Measurements from ENCODE around the gene ANKRD52. TPM values are rescaled to one million over a fixed set of nuclear protein-coding genes. Genes with fewer than 3 reads are reported as not detected.

ANKRD52 gene
- total and polyA plus RNA-seq, 2 of the 8 experiments (the other 6 are each of a cell fraction or from before 2014, with no cell fraction given): 14.0 to 36.3 TPM

GRCh38 chr12:56274299-56274698 lies 16.1 kb upstream of the ANKRD52 start:
- Histone ChIP-seq H3K56ac (replicated peaks; ENCODE audit: insufficient read length, low read depth, low read length) (no peak overlapping the region), H3K79me2 (ENCODE audit: control insufficient read depth in 1 of 2, insufficient read depth in 2 of 2, low read length in 2 of 2) (no peaks in the 10 kb centered on the region), H2BK12ac (ENCODE audit: low read depth, low read length) (no peak overlapping the region), H4K8ac (ENCODE audit: extremely low read depth, insufficient read depth, low read length) (no peak overlapping the region), H2BK120ac (replicated peaks; ENCODE audit: low read depth, low read length) (no peak overlapping the region), H3K14ac (ENCODE audit: insufficient read length) (no peak overlapping the region), H3K4me3 (ENCODE audit: extremely low read depth in 1 of 4, insufficient read depth in 2 of 4, low read depth in 3 of 4, low read length in 4 of 4) (no peak overlapping the region), H2AFZ (ENCODE audit: low read length) (no peak overlapping the region), H3K27ac (ENCODE audit: low read depth, low read length) (no peak overlapping the region), H3K23me2 (ENCODE audit: low read depth, low read length) (no peaks in the 10 kb centered on the region), H4K5ac (ENCODE audit: insufficient read length, low read depth, low read length) (no peak overlapping the region), H3K79me1 (ENCODE audit: low read depth, low read length) (no peaks in the 10 kb centered on the region), H3K4me1 (replicated peaks in 1 of 4; ENCODE audit: control insufficient read depth in 3 of 4, insufficient read depth in 4 of 4, low read length in 3 of 4) (no peaks in the 10 kb centered on the region), H2BK15ac (ENCODE audit: low read length) (no peak overlapping the region), H3K27me3 (replicated peaks in 1 of 4; ENCODE audit: control insufficient read depth in 3 of 4, extremely low read depth in 1 of 4, insufficient read depth in 3 of 4, low read length in 3 of 4) (no peaks in the 10 kb centered on the region), H4K91ac (replicated peaks; ENCODE audit: insufficient read length, low read length) (no peak overlapping the region), H3K36me3 (ENCODE audit: control insufficient read depth in 2 of 4, insufficient read depth in 4 of 4, low read length in 3 of 4) (peaks cover 15 to 66% (median 47%) of the 10 kb centered on the region in 4 experiments; a peak in 7 of 8 replicates), H4K20me1 (replicated peaks in 1 of 2; ENCODE audit: control insufficient read depth in 1 of 2, insufficient read depth in 2 of 2, low read length in 2 of 2) (no peaks in the 10 kb centered on the region), H3K4me2 (ENCODE audit: insufficient read depth in 1 of 2, low read depth in 2 of 2, low read length in 2 of 2) (no peak overlapping the region), H3K4ac (replicated peaks; ENCODE audit: insufficient read length, low read depth, low read length) (no peak overlapping the region), H3K18ac (ENCODE audit: extremely low read depth, low read length) (no peak overlapping the region), H3K9ac (replicated peaks in 1 of 4; ENCODE audit: extremely low read depth in 1 of 4, low read depth in 3 of 4, low read length in 3 of 4) (no peak overlapping the region), H3K9me3 (ENCODE audit: insufficient read depth in 2 of 2, low read depth in 1 of 2, low read length in 1 of 2) (no peaks in the 10 kb centered on the region), H2BK20ac (ENCODE audit: low read length) (no peak overlapping the region), H2AK5ac (ENCODE audit: low read depth, low read length) (no peak overlapping the region), H2BK5ac (ENCODE audit: low read depth, low read length) (no peak overlapping the region), H3K23ac (ENCODE audit: insufficient read length) (no peak overlapping the region)
- WGBS, 2 experiments (ENCODE audit: extremely low coverage in 1 of 2, insufficient coverage in 1 of 2, insufficient read length in 1 of 2, insufficient replicate concordance in 2 of 2, low coverage in 1 of 2, low lambda C conversion rate in 2 of 2, missing lambda C conversion rate in 1 of 2): 97% methylated on average over 2 of the region's 2 CpGs; no CpG with 5 or more reads in 1 of the 2 experiments
- no peak for DNase-seq (ENCODE audit: low read depth in 1 of 2, low spot score in 2 of 2)
- POLR2A ChIA-PET (ENCODE audit: partially characterized antibody): interaction anchor here (0.8 kb wide), 1 partner anchor 13 kb away, joined by 3 read pairs; no protein-coding TSS in a partner anchor
- no peak for FAIRE-seq
- CTCF ChIA-PET (ENCODE audit: partially characterized antibody): interaction anchor here (1.8 kb wide), 1 partner anchor 7 kb away, joined by 6 read pairs; the partner anchor contains the start of gene COQ10A
- TF ChIP-seq CREB1 (IDR thresholded peaks at IDR 0.05) (no peak), CBX8 (IDR thresholded peaks at IDR 0.05; ENCODE audit: borderline replicate concordance, low read depth, low read length) (no peak), NRF1 (IDR thresholded peaks at IDR 0.05; ENCODE audit: low read depth, low read length) (no peak), SP1 (IDR thresholded peaks at IDR 0.05; ENCODE audit: low read depth, low read length) (no peak), KDM1A (IDR thresholded peaks at IDR 0.05; ENCODE audit: borderline replicate concordance, low read length) (no peak), MAX (IDR thresholded peaks at IDR 0.05) (no peak), SIX5 (IDR thresholded peaks at IDR 0.05; ENCODE audit: low read depth, low read length) (no peak), CHD2 (IDR thresholded peaks at IDR 0.05; ENCODE audit: low read length) (no peak), RAD21 (IDR thresholded peaks at IDR 0.05 in 1 of 2, conservative IDR thresholded peaks at IDR 0.05 in 1 of 2; ENCODE audit: low read depth in 2 of 2, low read length in 2 of 2) (no peak), EGR1 (IDR thresholded peaks at IDR 0.05; ENCODE audit: borderline replicate concordance, low read depth, low read length) (no peak), ATF2 (IDR thresholded peaks at IDR 0.05; ENCODE audit: low read length) (no peak), TAF1 (IDR thresholded peaks at IDR 0.05; ENCODE audit: low read depth, low read length) (no peak), POLR2AphosphoS5 (IDR thresholded peaks at IDR 0.05; ENCODE audit: low read depth, low read length) (no peak)

Data from H1 (cell line).